Neural cell (in vitro differentiated cells): ENCODE measurements around the gene KDM4C. TPM values are rescaled to one million over a fixed set of nuclear protein-coding genes. Genes with fewer than 3 reads are reported as not detected.

Experiments used
- H2AFZ ChIP-seq: fragments of 200-600, 300-800 bp; sonication (generic), shearing (Covaris generic); 2 replicates; pipeline ENCODE4 v1.6.0; 2014; ENCODE audit warnings: low read depth, mild to moderate bottlenecking, antibody characterized with exemption, low read length, moderate library complexity
- H3F3A ChIP-seq: fragments of 200-600 bp; shearing (Covaris generic); 2 replicates; pipeline ENCODE4 v1.6.1; 2016; ENCODE audit warnings: mild to moderate bottlenecking, moderate library complexity, mixed read lengths, antibody characterized with exemption, low read length; ENCODE audit not compliant: insufficient read depth, poor library complexity, severe bottlenecking
- H3K27ac ChIP-seq: fragments of 200-600, 300-800 bp; sonication (generic), shearing (Covaris generic); 2 replicates; pipeline ENCODE4 v1.5.1; 2014; ENCODE audit warnings: mild to moderate bottlenecking, low read length, moderate library complexity
- H3K27me3 ChIP-seq: fragments of 300-800, 200-600 bp; sonication (generic), shearing (Covaris generic); 2 replicates; pipeline ENCODE4 v1.6.0; 2014; ENCODE audit warnings: mild to moderate bottlenecking, low read depth, low read length, moderate library complexity; ENCODE audit not compliant: insufficient read depth
- H3K36me3 ChIP-seq: fragments of 300-800, 200-600 bp; sonication (generic), shearing (Covaris generic); 2 replicates; pipeline ENCODE4 v1.5.1; 2014; ENCODE audit warnings: mild to moderate bottlenecking, antibody characterized with exemption, low read length, moderate library complexity; ENCODE audit not compliant: insufficient read depth
- H3K4me2 ChIP-seq: fragments of 300-800, 200-600 bp; sonication (generic), shearing (Covaris generic); 2 replicates; pipeline ENCODE4 v1.6.0; 2014; ENCODE audit warnings: mild to moderate bottlenecking, low read length
- H3K4me3 ChIP-seq: fragments of 300-800, 200-600 bp; sonication (generic), shearing (Covaris generic); 2 replicates; pipeline ENCODE4 v1.5.1; 2014; ENCODE audit warnings: mild to moderate bottlenecking, low read length, moderate library complexity
- H3K79me2 ChIP-seq: fragments of 200-600 bp; shearing (Covaris generic); replicated peaks from 2 replicates; pipeline ENCODE4 v1.6.0; 2014; ENCODE audit warnings: mild to moderate bottlenecking, low read length, moderate library complexity; ENCODE audit not compliant: insufficient read depth
- H3K9ac ChIP-seq: fragments of 300-800, 200-600 bp; sonication (generic), shearing (Covaris generic); 2 replicates; pipeline ENCODE4 v1.6.1; 2016; ENCODE audit warnings: mild to moderate bottlenecking, low read length, mixed read lengths
- H3K9me2 ChIP-seq: fragments of 200-600 bp; shearing (Covaris generic); 2 replicates; pipeline ENCODE4 v1.6.1; 2016; ENCODE audit warnings: mild to moderate bottlenecking, low read length, mixed read lengths; ENCODE audit not compliant: insufficient read depth
- H3K9me3 ChIP-seq: fragments of 200-600, 300-800 bp; sonication (generic), shearing (Covaris generic); 2 replicates; pipeline ENCODE4 v1.6.1; 2016; ENCODE audit warnings: mild to moderate bottlenecking, mixed run types, low read length, moderate library complexity, mixed read lengths
- H4K20me1 ChIP-seq: fragments of 200-600 bp; shearing (Covaris generic); 2 replicates; pipeline ENCODE4 v1.6.1; 2016; ENCODE audit warnings: mild to moderate bottlenecking, mixed run types; ENCODE audit not compliant: insufficient read depth
- EP300 ChIP-seq: fragments of 450-650 bp; conservative IDR thresholded peaks from 2 replicates; pipeline ENCODE4 v1.6.1; 2014; ENCODE audit warnings: antibody characterized with exemption, mild to moderate bottlenecking, moderate library complexity; ENCODE audit not compliant: poor library complexity, severe bottlenecking
- EZH2 ChIP-seq: fragments of 200-600, 300-800 bp; shearing (Covaris generic), sonication (generic); IDR thresholded peaks from 2 replicates; pipeline ENCODE4 v1.6.1; 2014; ENCODE audit warnings: antibody characterized with exemption, low read length, borderline replicate concordance, mild to moderate bottlenecking; ENCODE audit not compliant: insufficient read depth, poor library complexity, severe bottlenecking
- MXI1 ChIP-seq: fragments of 450-650 bp; conservative IDR thresholded peaks from 2 replicates; pipeline ENCODE4 v1.6.1; 2014; ENCODE audit warnings: antibody characterized with exemption, mild to moderate bottlenecking; ENCODE audit not compliant: poor library complexity, severe bottlenecking
- POLR2AphosphoS5 ChIP-seq: IDR thresholded peaks from 2 replicates; pipeline ENCODE4 v1.6.1; 2012
- RAD21 ChIP-seq: fragments of 450-650 bp; conservative IDR thresholded peaks from 2 replicates; pipeline ENCODE4 v1.6.1; 2014; ENCODE audit warnings: antibody characterized with exemption, mild to moderate bottlenecking, moderate library complexity
- SMC3 ChIP-seq: fragments of 450-650 bp; conservative IDR thresholded peaks from 2 replicates; pipeline ENCODE4 v1.6.1; 2014; ENCODE audit warnings: antibody characterized with exemption, mild to moderate bottlenecking, moderate library complexity; ENCODE audit not compliant: poor library complexity
- TAF1 ChIP-seq: IDR thresholded peaks from 2 replicates; pipeline ENCODE4 v1.6.1; 2012; ENCODE audit warnings: low read depth
- polyA plus RNA-seq: library from polyadenylated mRNA; depleted of rRNA; stranded (reverse); fragments of >200 nt; gene quantifications from 2 replicates; pipeline ENCODE4 v1.2.3, GENCODE V29; 2014
- TF ChIP-seq, protein P1 (sequence below): IDR thresholded peaks from 2 replicates; pipeline ENCODE4 v1.6.1; 2012; ENCODE audit warnings: borderline replicate concordance
- TF ChIP-seq, protein P2 (sequence below): fragments of 450-650 bp; IDR thresholded peaks from 2 replicates; pipeline ENCODE4 v1.5.1; 2014; ENCODE audit warnings: antibody characterized with exemption, mild to moderate bottlenecking, moderate library complexity; ENCODE audit not compliant: poor library complexity, severe bottlenecking

The KDM4C gene
- polyA plus RNA-seq, 1 donor from 2014 or later = 21.1 TPM

DNA sequence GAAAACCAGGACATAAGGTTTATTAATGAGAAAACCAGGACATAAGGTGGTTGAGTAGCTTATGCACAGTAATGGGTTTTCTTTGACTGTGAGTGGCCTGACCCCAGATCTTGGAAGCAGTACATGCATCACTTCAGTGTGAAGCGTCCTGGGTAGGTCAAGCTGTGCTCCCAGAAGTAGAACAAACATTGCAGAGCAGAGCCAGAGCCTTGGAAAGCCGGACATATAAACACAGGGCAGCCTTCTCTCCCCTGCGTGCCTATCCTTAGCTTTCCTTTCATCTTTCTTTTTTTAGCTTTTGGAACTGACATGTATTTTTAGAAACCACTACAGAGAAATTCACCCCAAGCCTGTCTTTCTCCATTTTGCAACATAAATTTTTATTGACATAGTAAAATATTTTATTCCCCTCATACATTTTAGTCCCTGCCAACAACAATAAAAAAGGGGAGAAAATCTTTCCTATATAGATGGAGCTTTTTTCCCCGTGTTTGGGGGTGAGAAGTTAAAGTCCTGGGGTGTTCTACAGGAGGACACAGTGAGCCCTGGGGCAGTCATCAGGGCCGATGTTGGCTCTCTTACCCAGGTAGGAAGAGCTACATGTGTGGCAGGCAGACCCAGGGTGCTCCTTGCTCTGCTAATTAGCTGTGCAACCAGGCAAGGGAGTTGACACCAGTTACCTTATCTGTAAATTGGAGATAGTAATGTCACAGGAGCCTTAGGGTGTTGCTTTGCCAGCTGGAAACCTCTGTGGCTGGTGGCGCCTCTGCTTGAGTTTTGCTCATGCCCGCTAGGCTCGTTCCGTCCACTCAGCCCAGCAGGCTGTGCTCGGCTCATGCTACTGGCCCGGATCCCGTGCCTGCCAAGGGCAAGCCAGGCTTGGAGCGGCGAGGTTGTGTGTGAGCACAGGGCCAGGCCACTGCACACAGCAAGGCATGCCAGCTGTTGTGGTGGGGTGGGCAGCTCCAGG is 389.6 kb downstream of the KDM4C start:
- Histone ChIP-seq H3K27ac (no peak overlapping the region), H3K9me3 (no peaks in the 10 kb centered on the region), H4K20me1 (no peaks in the 10 kb centered on the region), H3K9me2 (no peaks in the 10 kb centered on the region), H3K79me2 (no peaks in the 10 kb centered on the region), H3K9ac (no peak overlapping the region), H3K27me3 (no peaks in the 10 kb centered on the region), H3F3A (no peaks in the 10 kb centered on the region), H2AFZ (no peak overlapping the region), H3K36me3 (no peaks in the 10 kb centered on the region), H3K4me2 (no peak overlapping the region), H3K4me3 (no peak overlapping the region)
- no peak for TF ChIP-seq POLR2AphosphoS5
- TF ChIP-seq, protein P1, sequence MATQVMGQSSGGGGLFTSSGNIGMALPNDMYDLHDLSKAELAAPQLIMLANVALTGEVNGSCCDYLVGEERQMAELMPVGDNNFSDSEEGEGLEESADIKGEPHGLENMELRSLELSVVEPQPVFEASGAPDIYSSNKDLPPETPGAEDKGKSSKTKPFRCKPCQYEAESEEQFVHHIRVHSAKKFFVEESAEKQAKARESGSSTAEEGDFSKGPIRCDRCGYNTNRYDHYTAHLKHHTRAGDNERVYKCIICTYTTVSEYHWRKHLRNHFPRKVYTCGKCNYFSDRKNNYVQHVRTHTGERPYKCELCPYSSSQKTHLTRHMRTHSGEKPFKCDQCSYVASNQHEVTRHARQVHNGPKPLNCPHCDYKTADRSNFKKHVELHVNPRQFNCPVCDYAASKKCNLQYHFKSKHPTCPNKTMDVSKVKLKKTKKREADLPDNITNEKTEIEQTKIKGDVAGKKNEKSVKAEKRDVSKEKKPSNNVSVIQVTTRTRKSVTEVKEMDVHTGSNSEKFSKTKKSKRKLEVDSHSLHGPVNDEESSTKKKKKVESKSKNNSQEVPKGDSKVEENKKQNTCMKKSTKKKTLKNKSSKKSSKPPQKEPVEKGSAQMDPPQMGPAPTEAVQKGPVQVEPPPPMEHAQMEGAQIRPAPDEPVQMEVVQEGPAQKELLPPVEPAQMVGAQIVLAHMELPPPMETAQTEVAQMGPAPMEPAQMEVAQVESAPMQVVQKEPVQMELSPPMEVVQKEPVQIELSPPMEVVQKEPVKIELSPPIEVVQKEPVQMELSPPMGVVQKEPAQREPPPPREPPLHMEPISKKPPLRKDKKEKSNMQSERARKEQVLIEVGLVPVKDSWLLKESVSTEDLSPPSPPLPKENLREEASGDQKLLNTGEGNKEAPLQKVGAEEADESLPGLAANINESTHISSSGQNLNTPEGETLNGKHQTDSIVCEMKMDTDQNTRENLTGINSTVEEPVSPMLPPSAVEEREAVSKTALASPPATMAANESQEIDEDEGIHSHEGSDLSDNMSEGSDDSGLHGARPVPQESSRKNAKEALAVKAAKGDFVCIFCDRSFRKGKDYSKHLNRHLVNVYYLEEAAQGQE = no peak
- no peak for TF ChIP-seq EZH2
- no peak for TF ChIP-seq RAD21
- TF ChIP-seq EP300 = no peak
- no peak for TF ChIP-seq MXI1
- TF ChIP-seq, protein P2, sequence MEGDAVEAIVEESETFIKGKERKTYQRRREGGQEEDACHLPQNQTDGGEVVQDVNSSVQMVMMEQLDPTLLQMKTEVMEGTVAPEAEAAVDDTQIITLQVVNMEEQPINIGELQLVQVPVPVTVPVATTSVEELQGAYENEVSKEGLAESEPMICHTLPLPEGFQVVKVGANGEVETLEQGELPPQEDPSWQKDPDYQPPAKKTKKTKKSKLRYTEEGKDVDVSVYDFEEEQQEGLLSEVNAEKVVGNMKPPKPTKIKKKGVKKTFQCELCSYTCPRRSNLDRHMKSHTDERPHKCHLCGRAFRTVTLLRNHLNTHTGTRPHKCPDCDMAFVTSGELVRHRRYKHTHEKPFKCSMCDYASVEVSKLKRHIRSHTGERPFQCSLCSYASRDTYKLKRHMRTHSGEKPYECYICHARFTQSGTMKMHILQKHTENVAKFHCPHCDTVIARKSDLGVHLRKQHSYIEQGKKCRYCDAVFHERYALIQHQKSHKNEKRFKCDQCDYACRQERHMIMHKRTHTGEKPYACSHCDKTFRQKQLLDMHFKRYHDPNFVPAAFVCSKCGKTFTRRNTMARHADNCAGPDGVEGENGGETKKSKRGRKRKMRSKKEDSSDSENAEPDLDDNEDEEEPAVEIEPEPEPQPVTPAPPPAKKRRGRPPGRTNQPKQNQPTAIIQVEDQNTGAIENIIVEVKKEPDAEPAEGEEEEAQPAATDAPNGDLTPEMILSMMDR = no peak
- TF ChIP-seq TAF1 = no peak
- TF ChIP-seq SMC3 = no peak

GRCh38 chr9:7148243-7148765 is 390.5 kb downstream of the KDM4C start:
- H3K27ac ChIP-seq = no peak overlapping the region
- H3K79me2 ChIP-seq = no peaks in the 10 kb centered on the region
- H3F3A ChIP-seq = no peaks in the 10 kb centered on the region
- H3K4me3 ChIP-seq = no peak overlapping the region
- H3K36me3 ChIP-seq = no peaks in the 10 kb centered on the region
- no peaks in the 10 kb centered on the region for H4K20me1 ChIP-seq
- no peaks in the 10 kb centered on the region for H3K9me2 ChIP-seq
- no peaks in the 10 kb centered on the region for H3K9me3 ChIP-seq
- no peak overlapping the region for H2AFZ ChIP-seq
- no peaks in the 10 kb centered on the region for H3K27me3 ChIP-seq
- no peak overlapping the region for H3K9ac ChIP-seq
- TF ChIP-seq POLR2AphosphoS5 (no peak), SMC3 (no peak), EZH2 (no peak), TAF1 (no peak), EP300 (no peak), RAD21 (no peak), MXI1 (no peak)
- TF ChIP-seq, protein P1 = no peak
- TF ChIP-seq, protein P2 = no peak
- no peak overlapping the region for H3K4me2 ChIP-seq
